A172 (cell line): ENCODE results near the gene BIN2. TPM values are rescaled to one million over a fixed set of nuclear protein-coding genes. Genes with fewer than 3 reads are reported as not detected.

Source experiments
- DNase-seq: peaks from one replicate; pipeline ENCODE4 v3.0.0-alpha.2; 2015; ENCODE audit warnings: low spot score
- total RNA-seq: library from RNA; depleted of rRNA; stranded (reverse); fragments of >200 nt; shearing (Covaris generic); gene quantifications from 2 replicates; pipeline ENCODE4 v1.2.3, GENCODE V29; 2014; rRNA removed

Gene BIN2
- not detected in 2 replicates for total RNA-seq

GRCh38 chr12:51323966-51324895 lies at the start of gene BIN2:
Gene BIN2 (minus strand): TSS chr12:51324174. CDS start chr12:51324102, 72 bp downstream.
- DNase-seq: no peak

GRCh38 chr12:51373187-51373586 lies 49.2 kb upstream of the BIN2 start:
- DNase-seq: no peak

GRCh38 chr12:51372021-51372420 lies 48.0 kb upstream of the BIN2 start:
- DNase-seq: no peak

- peak; percentile 98 for DNase-seq
These were observed 47.5 kb upstream of the BIN2 start for GRCh38 chr12:51371295-51371953.

GRCh38 chr12:51370667-51371066 lies 46.7 kb upstream of the BIN2 start:
- DNase-seq: no peak

GRCh38 chr12:51369581-51369980 lies 45.6 kb upstream of the BIN2 start:
- DNase-seq: no peak

- DNase-seq: peak; percentile 80
These were observed 44.9 kb upstream of the BIN2 start for GRCh38 chr12:51368640-51369517.

GRCh38 chr12:51365276-51365675 lies 41.3 kb upstream of the BIN2 start:
- DNase-seq: no peak

GRCh38 chr12:51364001-51364400 lies 40.0 kb upstream of the BIN2 start:
- DNase-seq: no peak

- no peak for DNase-seq
These were observed 38.9 kb upstream of the BIN2 start for GRCh38 chr12:51362747-51363342.

- no peak for DNase-seq
These were observed 38.3 kb upstream of the BIN2 start for GRCh38 chr12:51362307-51362706.

GRCh38 chr12:51361161-51362016 lies 37.4 kb upstream of the BIN2 start:
- DNase-seq: no peak

GRCh38 chr12:51360315-51360714 lies 36.3 kb upstream of the BIN2 start:
- DNase-seq: no peak

- no peak for DNase-seq
These were observed 35.9 kb upstream of the BIN2 start for GRCh38 chr12:51359851-51360250.

- DNase-seq: no peak
These were observed 34.5 kb upstream of the BIN2 start for GRCh38 chr12:51358496-51358895.

GRCh38 chr12:51357374-51358047 lies 33.5 kb upstream of the BIN2 start:
- DNase-seq: no peak

- DNase-seq: peak; percentile 35
These were observed 28.0 kb upstream of the BIN2 start for GRCh38 chr12:51351913-51352532.

GRCh38 chr12:51349026-51349425 lies 25.1 kb upstream of the BIN2 start:
- DNase-seq: no peak

GRCh38 chr12:51348116-51348515 lies 24.1 kb upstream of the BIN2 start:
- no peak for DNase-seq

GRCh38 chr12:51346581-51346980 lies 22.6 kb upstream of the BIN2 start, which contains the start of gene CELA1:
Gene CELA1 (minus strand): TSS chr12:51346679. CDS start chr12:51346638, 41 bp downstream.
- DNase-seq: no peak
